ENCODE measurements around the gene FAM168B. TPM values are rescaled to one million over a fixed set of nuclear protein-coding genes. Genes with fewer than 3 reads are reported as not detected.

Gene FAM168B
- total RNA-seq, 1 experiment from 2014 or later: 81.4 TPM

GRCh38 chr2:131039535-131039907 is 53.7 kb downstream of the FAM168B start:
- H2BK12ac ChIP-seq (ENCODE audit: insufficient read length, low read depth, low read length): no peak overlapping the region
- H3K27me3 Mint-ChIP-seq (ENCODE audit: low read depth): peaks cover 19% of the 10 kb centered on the region
- H2BK5ac ChIP-seq (ENCODE audit: insufficient read length, low read length): no peak overlapping the region
- DNase-seq: no peak
- H3K23me2 ChIP-seq (ENCODE audit: insufficient read length, low read depth, low read length, poor library complexity, severe bottlenecking): peaks cover 6% of the 10 kb centered on the region
- no peak overlapping the region for H3K4me3 Mint-ChIP-seq
- H3T11ph ChIP-seq (ENCODE audit: low read length): no peak overlapping the region
- H3K79me1 ChIP-seq (ENCODE audit: insufficient read depth, low read depth, low read length, poor library complexity, severe bottlenecking): no peaks in the 10 kb centered on the region
- H3K9me3 Mint-ChIP-seq: no peaks in the 10 kb centered on the region; a peak in 1 of 5 replicates
- H3K36me3 Mint-ChIP-seq (ENCODE audit: insufficient read depth in 1 of 3, low read depth in 3 of 3): peaks cover 0 to 4% (median 2%) of the 10 kb centered on the region in 3 experiments; a peak in 3 of 7 replicates
- no CpG with 5 or more reads among the region's 23 CpGs for WGBS (ENCODE audit: extremely low coverage, insufficient read length, low lambda C conversion rate)
- H4K8ac ChIP-seq (replicated peaks; ENCODE audit: insufficient read length, low read depth, low read length): no peak overlapping the region
- no peak overlapping the region for H2BK15ac ChIP-seq (ENCODE audit: low read depth, low read length)
- no peak for TF ChIP-seq CTCF (conservative IDR thresholded peaks at IDR 0.05)
- no peak overlapping the region for H3K56ac ChIP-seq (ENCODE audit: insufficient read length, low read depth, low read length)
- no peak overlapping the region for H2BK20ac ChIP-seq (ENCODE audit: low read depth, low read length, poor library complexity, severe bottlenecking)
- H4K20me1 ChIP-seq (ENCODE audit: control insufficient read depth, insufficient read depth, insufficient read length): peaks cover 2% of the 10 kb centered on the region
- no peak overlapping the region for H2AK5ac ChIP-seq (ENCODE audit: insufficient read length, low read length)
- H3K79me2 ChIP-seq (ENCODE audit: insufficient read depth, low read length): no peaks in the 10 kb centered on the region
- no peak overlapping the region for H2BK120ac ChIP-seq (ENCODE audit: low read depth, low read length, poor library complexity, severe bottlenecking)
- no peak overlapping the region for H3K4ac ChIP-seq (ENCODE audit: low read depth, low read length)
- H3K14ac ChIP-seq (ENCODE audit: insufficient read depth, low read length): no peak overlapping the region
- no peak overlapping the region for H3K27ac ChIP-seq (ENCODE audit: insufficient read length, low read depth, low read length)
- no peaks in the 10 kb centered on the region for H3K9me3 ChIP-seq (ENCODE audit: control insufficient read depth, low read depth, low read length)
- no peaks in the 10 kb centered on the region for H3K4me1 ChIP-seq (ENCODE audit: insufficient read depth, low read length)
- no peak overlapping the region for H3K18ac ChIP-seq (ENCODE audit: insufficient read length, low read depth, low read length)
- H4K5ac ChIP-seq (ENCODE audit: insufficient read length, low read depth, low read length): no peak overlapping the region
- H3K27me3 ChIP-seq (ENCODE audit: insufficient read depth, low read length): no peaks in the 10 kb centered on the region; the same call in 1 of the 2 replicates
- no peak overlapping the region for H3K23ac ChIP-seq (ENCODE audit: insufficient read length, low read depth, low read length)
- no peak overlapping the region for H3K9ac ChIP-seq (ENCODE audit: extremely low read depth, insufficient read length, low read length)
- no peak overlapping the region for H2AFZ ChIP-seq (ENCODE audit: low read length)
- H3K4me1 Mint-ChIP-seq: peaks cover 9% of the 10 kb centered on the region in 2 experiments
- no peak overlapping the region for H4K91ac ChIP-seq (ENCODE audit: insufficient read length, low read depth, low read length)
- no peak overlapping the region for H3K4me2 ChIP-seq (ENCODE audit: insufficient read depth, insufficient read length, low read length)
- no peak overlapping the region for H3K27ac Mint-ChIP-seq

All from H9 (cell line).